Mucosa of rectum (tissue), 2 donors: ENCODE results near the gene PRL.

Experiments
- H3K27ac ChIP-seq, 2 donors: one replicate each; pipeline ENCODE4 v1.7.0; 2013; ENCODE audit warnings: inconsistent platforms in 2 of 2, low read depth in 2 of 2, low read length in 2 of 2
- H3K27me3 ChIP-seq, 2 donors: one replicate each; pipeline ENCODE4 v1.7.0; 2013; ENCODE audit warnings: low read length in 2 of 2; ENCODE audit not compliant: control insufficient read depth in 2 of 2, insufficient read depth in 2 of 2
- H3K36me3 ChIP-seq, 2 donors: one replicate each; pipeline ENCODE4 v1.7.0; 2013; ENCODE audit warnings: low read length in 2 of 2; ENCODE audit not compliant: control insufficient read depth in 2 of 2, insufficient read depth in 2 of 2
- H3K4me1 ChIP-seq, 2 donors: one replicate each; pipeline ENCODE4 v1.7.0; 2013; ENCODE audit warnings: low read length in 2 of 2, mild to moderate bottlenecking in 1 of 2; ENCODE audit not compliant: control insufficient read depth in 2 of 2, insufficient read depth in 2 of 2
- H3K4me3 ChIP-seq, 2 donors: one replicate each; pipeline ENCODE4 v1.7.0; 2013; ENCODE audit warnings: low read length in 2 of 2
- H3K9ac ChIP-seq, 2 donors: one replicate each; pipeline ENCODE4 v1.7.0; 2013; ENCODE audit warnings: low read length in 2 of 2, low read depth in 1 of 2, mild to moderate bottlenecking in 1 of 2
- H3K9me3 ChIP-seq, 2 donors: one replicate each; pipeline ENCODE4 v1.7.0; 2013; ENCODE audit warnings: low read length in 2 of 2; ENCODE audit not compliant: control insufficient read depth in 2 of 2
- donor health status: healthy.
- donor health status: Normal muscosa, but diverticular disease.

PRL gene

DNA sequence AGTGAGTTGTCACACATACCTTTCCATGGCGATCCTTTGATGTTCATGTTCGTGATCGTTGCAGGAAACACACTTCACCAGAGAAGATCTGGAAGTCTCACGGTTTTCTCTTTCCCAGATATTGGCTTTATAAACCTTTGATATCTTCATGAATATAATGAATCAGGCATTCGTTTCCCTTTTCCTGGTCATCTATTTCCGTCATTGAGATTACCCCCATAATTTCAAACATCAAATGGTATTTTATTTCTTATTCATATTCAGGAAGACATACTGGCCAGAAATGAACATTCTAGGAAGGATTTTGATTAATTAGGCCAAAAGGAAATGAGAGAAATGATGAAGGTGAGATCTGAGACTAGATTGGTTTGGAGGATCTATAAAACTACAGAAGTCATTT lies at the start of gene PRL:
Gene PRL, minus strand, starts transcription at position 101 of the 400 bp plus-strand sequence. Its CDS starts 54 bp downstream, at position 47.
- no peak within 1 kb of the TSS for H3K4me3 ChIP-seq
- no peaks in the 10 kb centered on the region for H3K4me1 ChIP-seq
- no peaks in the 10 kb centered on the region for H3K36me3 ChIP-seq
- no peaks in the 10 kb centered on the region for H3K9me3 ChIP-seq
- no peak within 1 kb of the TSS for H3K9ac ChIP-seq
- H3K27me3 ChIP-seq, result no peaks in the 10 kb centered on the region
- H3K27ac ChIP-seq, result no peak within 1 kb of the TSS

DNA sequence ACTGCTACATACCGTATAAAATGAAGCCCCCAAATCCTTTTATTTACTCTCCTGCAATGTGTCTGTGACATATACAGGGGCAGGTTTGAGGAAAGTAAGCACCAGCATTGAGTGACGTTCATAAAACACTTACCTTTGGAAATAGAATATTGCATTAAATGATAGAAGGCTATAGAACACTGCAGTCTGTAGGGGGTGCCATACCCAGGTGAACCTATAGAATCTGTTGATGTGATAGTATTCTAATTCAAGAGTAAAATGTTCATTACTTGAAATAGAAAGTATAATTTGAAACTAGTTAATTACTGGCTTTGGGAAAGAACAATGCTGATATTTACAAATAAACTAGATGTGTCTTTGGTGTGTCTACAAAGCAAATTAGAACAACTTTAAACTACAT lies 47.0 kb upstream of the PRL start:
- Histone ChIP-seq H3K27me3 (no peaks in the 10 kb centered on the region), H3K36me3 (no peaks in the 10 kb centered on the region), H3K4me1 (no peaks in the 10 kb centered on the region), H3K27ac (no peak overlapping the region), H3K9ac (no peak overlapping the region), H3K9me3 (no peaks in the 10 kb centered on the region), H3K4me3 (no peak overlapping the region)

DNA sequence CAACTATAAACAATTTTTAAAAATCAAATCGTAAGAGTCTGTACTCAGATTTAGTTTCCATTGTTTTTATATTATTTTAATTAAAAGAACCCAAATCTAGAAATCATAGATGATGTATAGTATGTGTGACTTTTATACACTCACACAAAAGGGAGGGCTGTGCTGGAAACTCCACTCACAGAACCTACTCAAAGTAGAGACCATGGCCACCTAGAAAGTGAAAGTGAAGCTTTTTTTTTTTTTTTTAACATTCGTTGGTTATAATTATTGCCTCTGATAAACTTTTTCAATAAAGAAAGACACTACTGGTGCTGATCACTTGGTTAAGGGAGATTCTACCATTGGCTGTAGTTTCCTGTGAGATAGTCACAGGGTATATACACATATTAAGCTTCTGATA lies 37.9 kb upstream of the PRL start:
- Histone ChIP-seq H3K36me3 (no peaks in the 10 kb centered on the region), H3K9ac (no peak overlapping the region), H3K27me3 (no peaks in the 10 kb centered on the region), H3K27ac (no peak overlapping the region), H3K4me1 (no peaks in the 10 kb centered on the region), H3K9me3 (no peaks in the 10 kb centered on the region), H3K4me3 (no peak overlapping the region)

DNA sequence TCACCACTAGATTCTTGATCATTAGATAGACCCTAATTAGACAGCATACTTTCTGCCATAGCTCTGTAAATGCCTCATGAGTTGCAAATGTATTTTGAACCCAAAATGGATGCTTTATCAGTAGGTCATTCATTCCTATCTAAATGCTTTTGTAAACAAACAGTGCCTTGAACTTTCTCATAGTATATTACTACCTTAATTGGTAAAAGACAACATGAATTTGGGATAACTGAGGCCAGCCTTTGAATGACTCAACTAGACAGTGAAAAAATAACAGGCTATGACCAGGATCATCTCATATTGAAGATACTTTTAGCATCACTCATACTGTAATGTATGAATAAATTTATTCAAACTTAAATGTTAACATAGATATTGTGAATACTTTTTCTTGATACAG lies 37.0 kb upstream of the PRL start:
- Histone ChIP-seq H3K4me3 (no peak overlapping the region), H3K9ac (no peak overlapping the region), H3K4me1 (no peaks in the 10 kb centered on the region), H3K36me3 (no peaks in the 10 kb centered on the region), H3K27ac (no peak overlapping the region), H3K27me3 (no peaks in the 10 kb centered on the region), H3K9me3 (no peaks in the 10 kb centered on the region)

DNA sequence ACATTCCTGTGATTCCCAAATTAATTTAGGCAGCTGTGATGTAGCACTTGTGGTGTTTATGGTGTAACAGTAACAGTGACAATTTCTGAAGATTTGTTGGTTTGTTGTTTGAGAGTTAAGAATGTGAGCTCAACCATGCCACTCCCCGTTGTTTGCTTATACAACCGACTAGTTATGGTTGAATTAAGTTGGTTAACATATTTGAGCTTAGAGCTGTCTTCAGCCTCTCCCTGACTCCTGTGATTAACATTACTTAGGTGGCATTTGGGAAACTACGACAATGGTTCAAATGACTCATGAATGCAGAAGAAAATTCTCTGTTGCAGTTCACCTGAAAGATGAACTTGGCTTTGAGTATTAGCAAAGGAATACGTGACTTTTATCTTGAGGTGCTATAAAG lies 35.9 kb upstream of the PRL start:
- Histone ChIP-seq H3K9me3 (no peaks in the 10 kb centered on the region), H3K4me1 (no peaks in the 10 kb centered on the region), H3K9ac (no peak overlapping the region), H3K36me3 (no peaks in the 10 kb centered on the region), H3K27me3 (no peaks in the 10 kb centered on the region), H3K4me3 (no peak overlapping the region), H3K27ac (no peak overlapping the region)

DNA sequence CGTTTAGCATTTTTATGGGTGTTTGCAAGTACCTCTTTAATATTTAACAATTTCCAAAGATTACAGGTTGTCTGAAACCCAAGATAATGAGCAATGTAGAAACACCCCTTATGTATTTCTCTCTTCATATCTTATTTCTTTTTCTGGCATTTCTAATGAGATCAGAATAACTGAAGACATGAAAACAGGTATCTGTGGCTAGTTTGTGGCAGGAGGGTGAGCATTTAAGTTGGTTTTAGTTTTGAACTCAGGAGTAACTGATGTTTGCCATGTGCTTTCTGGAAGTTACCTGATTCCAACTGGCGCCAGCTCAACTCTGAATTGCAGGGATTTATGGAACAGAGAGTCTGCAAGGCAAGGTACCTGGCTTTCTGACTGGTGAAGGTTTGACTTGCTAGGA lies 35.4 kb upstream of the PRL start:
- H3K36me3 ChIP-seq, result no peaks in the 10 kb centered on the region
- H3K27ac ChIP-seq, result no peak overlapping the region
- no peaks in the 10 kb centered on the region for H3K27me3 ChIP-seq
- no peak overlapping the region for H3K4me3 ChIP-seq
- no peaks in the 10 kb centered on the region for H3K4me1 ChIP-seq
- no peaks in the 10 kb centered on the region for H3K9me3 ChIP-seq
- no peak overlapping the region for H3K9ac ChIP-seq

DNA sequence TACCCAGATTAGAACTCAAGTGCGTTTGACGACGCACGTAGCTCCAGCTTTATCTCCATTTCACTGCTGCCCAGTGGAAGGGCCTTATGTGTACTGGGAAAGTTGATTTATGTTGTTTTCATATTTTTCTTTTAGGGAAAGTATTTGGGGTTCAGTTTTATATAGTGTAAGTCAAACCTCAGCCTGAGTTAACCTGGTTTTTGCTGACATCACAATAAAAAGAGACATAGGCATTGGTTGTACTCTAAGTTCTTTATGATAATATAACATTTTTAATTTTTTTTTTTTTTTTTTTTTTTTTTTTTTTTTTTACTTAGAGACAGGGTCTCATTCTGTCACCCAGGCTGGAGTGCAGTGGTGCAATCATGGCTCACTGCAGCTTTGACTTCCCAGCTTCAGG lies 34.1 kb upstream of the PRL start:
- Histone ChIP-seq H3K36me3 (no peaks in the 10 kb centered on the region), H3K9me3 (no peaks in the 10 kb centered on the region)

DNA sequence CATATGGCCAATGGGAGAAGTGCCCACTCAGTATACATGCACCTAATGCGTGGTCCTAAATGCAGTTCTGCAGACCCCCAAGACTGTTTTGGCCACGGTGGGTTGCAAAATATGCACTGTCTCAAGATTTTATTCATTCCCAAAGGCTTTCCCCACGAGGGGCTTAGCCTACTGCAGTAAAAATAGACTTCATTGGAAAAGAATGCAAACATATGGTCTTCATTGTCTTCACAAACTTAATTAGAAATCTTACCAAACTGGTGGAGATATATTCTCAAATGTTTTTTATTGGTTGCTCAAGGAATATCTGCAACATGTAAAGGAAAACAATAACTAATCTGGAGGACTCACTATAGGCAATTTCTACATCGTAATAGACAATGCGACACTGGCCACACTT lies 31.6 kb upstream of the PRL start:
- Histone ChIP-seq H3K27ac (no peak overlapping the region), H3K4me1 (no peaks in the 10 kb centered on the region), H3K36me3 (no peaks in the 10 kb centered on the region)

More for the DNA sequence above, 34.1 kb upstream of the PRL start:
- H3K27me3 ChIP-seq, result no peaks in the 10 kb centered on the region
- H3K4me3 ChIP-seq, result no peak overlapping the region
- no peaks in the 10 kb centered on the region for H3K4me1 ChIP-seq
- H3K27ac ChIP-seq, result no peak overlapping the region
- H3K9ac ChIP-seq, result no peak overlapping the region

DNA sequence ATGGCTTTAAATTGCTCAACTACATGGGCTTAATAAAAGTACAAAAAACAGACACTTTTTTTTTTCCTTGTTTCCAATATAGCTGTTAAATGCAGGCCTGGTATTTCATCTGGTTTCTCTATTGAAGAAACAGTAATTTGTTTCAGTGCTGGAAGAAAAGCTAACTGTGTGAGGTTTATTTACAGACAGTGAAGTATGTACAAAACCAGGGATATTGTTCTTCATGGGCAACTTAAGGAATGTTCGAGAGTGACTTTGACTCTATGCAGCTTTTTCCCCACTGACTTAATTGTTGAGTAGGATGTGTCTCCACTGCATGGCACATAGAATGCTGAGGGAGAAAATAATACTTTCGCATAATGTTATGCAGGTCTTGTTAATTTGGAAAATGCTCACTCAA lies 31.0 kb upstream of the PRL start:
- Histone ChIP-seq H3K27ac (no peak overlapping the region), H3K4me3 (no peak overlapping the region), H3K9ac (no peak overlapping the region), H3K27me3 (no peaks in the 10 kb centered on the region), H3K36me3 (no peaks in the 10 kb centered on the region), H3K4me1 (no peaks in the 10 kb centered on the region), H3K9me3 (no peaks in the 10 kb centered on the region)

More for the DNA sequence above, 31.6 kb upstream of the PRL start:
- H3K27me3 ChIP-seq, result no peaks in the 10 kb centered on the region
- no peak overlapping the region for H3K9ac ChIP-seq
- no peak overlapping the region for H3K4me3 ChIP-seq
- H3K9me3 ChIP-seq, result no peaks in the 10 kb centered on the region

DNA sequence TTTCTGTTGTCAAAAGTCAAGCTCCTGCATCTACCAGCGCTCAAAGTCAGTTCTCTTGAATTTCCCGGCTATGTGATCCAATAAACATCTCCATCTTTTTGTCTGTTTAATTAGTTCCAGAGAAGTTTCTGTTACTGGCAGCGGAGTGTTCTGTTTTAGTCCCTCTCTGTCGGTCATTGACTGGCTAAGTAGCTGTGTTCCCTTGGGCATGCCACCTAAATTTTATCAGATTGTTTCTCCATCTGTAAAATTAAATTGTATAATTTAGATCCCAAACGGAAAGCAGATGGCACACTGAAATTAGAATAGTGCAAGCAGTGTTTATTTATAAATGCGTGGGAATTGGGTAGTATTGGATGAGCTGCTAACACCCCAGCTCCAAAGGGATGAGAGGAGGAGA lies 29.7 kb upstream of the PRL start:
- H3K4me3 ChIP-seq, result no peak overlapping the region
- no peak overlapping the region for H3K9ac ChIP-seq
- H3K9me3 ChIP-seq, result no peaks in the 10 kb centered on the region
- H3K4me1 ChIP-seq, result no peaks in the 10 kb centered on the region
- no peaks in the 10 kb centered on the region for H3K27me3 ChIP-seq
- H3K27ac ChIP-seq, result no peak overlapping the region
- H3K36me3 ChIP-seq, result no peaks in the 10 kb centered on the region

DNA sequence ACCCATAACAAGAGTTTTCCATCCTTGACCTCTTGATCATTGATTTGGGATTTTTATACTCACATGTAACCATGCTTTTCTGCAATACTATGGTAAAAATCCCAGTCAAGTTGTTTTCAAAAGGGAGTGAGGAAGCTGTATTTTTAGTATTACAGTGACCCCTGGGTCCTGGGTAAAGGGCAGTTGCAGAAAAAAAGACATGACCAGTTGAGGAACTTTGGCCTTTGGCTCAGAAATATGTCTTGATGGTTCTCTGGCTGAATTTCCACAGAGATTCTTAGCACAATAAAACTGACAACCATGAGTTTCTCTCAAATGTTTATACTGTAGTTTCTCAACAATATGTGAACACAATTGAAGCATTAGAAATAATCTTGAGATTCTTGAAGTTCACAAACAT lies 28.6 kb upstream of the PRL start:
- H3K27ac ChIP-seq, result no peak overlapping the region
- H3K4me1 ChIP-seq, result no peaks in the 10 kb centered on the region

More for the DNA sequence above, 28.6 kb upstream of the PRL start:
- Histone ChIP-seq H3K36me3 (no peaks in the 10 kb centered on the region), H3K9ac (no peak overlapping the region), H3K27me3 (no peaks in the 10 kb centered on the region), H3K4me3 (no peak overlapping the region), H3K9me3 (no peaks in the 10 kb centered on the region)
